A549 (cell line): ENCODE measurements around the gene SLC6A3.

Source experiments
- BHLHE40 ChIP-seq: IDR thresholded peaks from 2 replicates; pipeline ENCODE4 v1.6.1; 2012; ENCODE audit warnings: low read depth, low read length, inconsistent platforms
- CEBPB ChIP-seq, 2 experiments: fragments of >200 bp in 1 of 2; sonication (Bioruptor Twin) in 1 of 2; formaldehyde crosslinking in 1 of 2; IDR thresholded peaks; 2 replicates each; pipeline ENCODE4 v1.6.1; 2012 to 2016
- GATA3 ChIP-seq: IDR thresholded peaks from 2 replicates; pipeline ENCODE4 v1.6.1; 2012; ENCODE audit warnings: borderline replicate concordance
- HDAC2 ChIP-seq: fragments of 200-600 bp; sonication (generic); IDR thresholded peaks from 2 replicates; pipeline ENCODE4 v1.6.1; 2016
- JUNB ChIP-seq: fragments of >200 bp; sonication (Bioruptor Twin); formaldehyde crosslinking; IDR thresholded peaks from 2 replicates; pipeline ENCODE4 v1.6.1; 2016
- KDM1A ChIP-seq: fragments of 200-600 bp; sonication (generic); IDR thresholded peaks from 2 replicates; pipeline ENCODE4 v1.6.1; 2016; ENCODE audit warnings: low read depth, mild to moderate bottlenecking
- MYC ChIP-seq: IDR thresholded peaks from 2 replicates; pipeline ENCODE4 v1.6.1; 2012; ENCODE audit warnings: mild to moderate bottlenecking, inconsistent platforms, low read length, improper control_type of control experiment, borderline replicate concordance
- PHF8 ChIP-seq: fragments of 200-600 bp; sonication (generic); IDR thresholded peaks from 2 replicates; pipeline ENCODE4 v1.6.1; 2016; ENCODE audit warnings: low read depth, mild to moderate bottlenecking, antibody characterized with exemption, moderate library complexity, borderline replicate concordance
- POLR2A ChIP-seq: IDR thresholded peaks from 2 replicates; pipeline ENCODE4 v1.6.1; 2012; ENCODE audit warnings: mild to moderate bottlenecking, low read length
- RFX5 ChIP-seq: fragments of 450-650 bp; IDR thresholded peaks from 2 replicates; pipeline ENCODE4 v1.7.1; 2014; ENCODE audit warnings: antibody characterized with exemption, mild to moderate bottlenecking, moderate library complexity
- ZNF302 ChIP-seq: fragments of 250-450 bp; sonication (Bioruptor Pico); IDR thresholded peaks from 2 replicates; pipeline ENCODE4 v1.9.0; 2021; ENCODE audit warnings: inconsistent platforms, mild to moderate bottlenecking, moderate library complexity
- TF ChIP-seq, protein P1 (sequence below): fragments of >200 bp; sonication (Bioruptor Twin); formaldehyde crosslinking; IDR thresholded peaks from 3 replicates; pipeline ENCODE4 v1.5.1; 2016
- TF ChIP-seq, protein P2 (sequence below): IDR thresholded peaks from 2 replicates; pipeline ENCODE4 v1.6.1; 2012

GRCh38 chr5:1368756-1369155 lies 76.5 kb downstream of the SLC6A3 start:
- TF ChIP-seq CEBPB (IDR thresholded peaks at IDR 0.05): no peak
- TF ChIP-seq, protein P1, sequence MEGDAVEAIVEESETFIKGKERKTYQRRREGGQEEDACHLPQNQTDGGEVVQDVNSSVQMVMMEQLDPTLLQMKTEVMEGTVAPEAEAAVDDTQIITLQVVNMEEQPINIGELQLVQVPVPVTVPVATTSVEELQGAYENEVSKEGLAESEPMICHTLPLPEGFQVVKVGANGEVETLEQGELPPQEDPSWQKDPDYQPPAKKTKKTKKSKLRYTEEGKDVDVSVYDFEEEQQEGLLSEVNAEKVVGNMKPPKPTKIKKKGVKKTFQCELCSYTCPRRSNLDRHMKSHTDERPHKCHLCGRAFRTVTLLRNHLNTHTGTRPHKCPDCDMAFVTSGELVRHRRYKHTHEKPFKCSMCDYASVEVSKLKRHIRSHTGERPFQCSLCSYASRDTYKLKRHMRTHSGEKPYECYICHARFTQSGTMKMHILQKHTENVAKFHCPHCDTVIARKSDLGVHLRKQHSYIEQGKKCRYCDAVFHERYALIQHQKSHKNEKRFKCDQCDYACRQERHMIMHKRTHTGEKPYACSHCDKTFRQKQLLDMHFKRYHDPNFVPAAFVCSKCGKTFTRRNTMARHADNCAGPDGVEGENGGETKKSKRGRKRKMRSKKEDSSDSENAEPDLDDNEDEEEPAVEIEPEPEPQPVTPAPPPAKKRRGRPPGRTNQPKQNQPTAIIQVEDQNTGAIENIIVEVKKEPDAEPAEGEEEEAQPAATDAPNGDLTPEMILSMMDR: no peak
- TF ChIP-seq, protein P2, sequence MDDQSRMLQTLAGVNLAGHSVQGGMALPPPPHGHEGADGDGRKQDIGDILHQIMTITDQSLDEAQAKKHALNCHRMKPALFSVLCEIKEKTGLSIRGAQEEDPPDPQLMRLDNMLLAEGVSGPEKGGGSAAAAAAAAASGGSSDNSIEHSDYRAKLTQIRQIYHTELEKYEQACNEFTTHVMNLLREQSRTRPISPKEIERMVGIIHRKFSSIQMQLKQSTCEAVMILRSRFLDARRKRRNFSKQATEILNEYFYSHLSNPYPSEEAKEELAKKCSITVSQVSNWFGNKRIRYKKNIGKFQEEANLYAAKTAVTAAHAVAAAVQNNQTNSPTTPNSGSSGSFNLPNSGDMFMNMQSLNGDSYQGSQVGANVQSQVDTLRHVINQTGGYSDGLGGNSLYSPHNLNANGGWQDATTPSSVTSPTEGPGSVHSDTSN: no peak
- no peak for TF ChIP-seq KDM1A
- no peak for TF ChIP-seq JUNB
- TF ChIP-seq POLR2A: no peak
- no peak for TF ChIP-seq RFX5
- no peak for TF ChIP-seq GATA3
- no peak for TF ChIP-seq HDAC2
- TF ChIP-seq ZNF302 (CRISPR knock-in tag): no peak
- TF ChIP-seq PHF8: no peak
- TF ChIP-seq BHLHE40: no peak
- no peak for TF ChIP-seq MYC
